Endothelial cell of umbilical vein (primary cell): ENCODE data around the gene INPP5A. TPM values are rescaled to one million over a fixed set of nuclear protein-coding genes. Genes with fewer than 3 reads are reported as not detected.

ENCODE experiments used
- BruUV-seq: library from RNA; stranded (reverse); fragments of 400-500 nt; replicated peaks from 2 replicates; lab custom pipeline; 2021; lab: Mats Ljungman, UMichigan
- CTCF ChIA-PET: fragments of 300-600, 350-600 bp; sonication (Branson Sonifier 250); formaldehyde crosslinking; loops from one replicate; lab custom pipeline; 2021; ENCODE audit warnings: antibody characterized with exemption, inconsistent platforms; lab: Charles Lee
- POLR2A ChIA-PET: fragments of 300-600, 350-600 bp; sonication (Branson Sonifier 250); formaldehyde crosslinking; loops from one replicate; lab custom pipeline; 2021; ENCODE audit warnings: antibody characterized with exemption, inconsistent platforms; lab: Charles Lee
- DNase-seq: peaks from one replicate; pipeline ENCODE4 v3.0.0-alpha.2; 2011; ENCODE audit warnings: low read depth, low spot score
- FAIRE-seq: peaks from 2 replicates; lab custom pipeline; 2011; peaks lifted over from hg19 to GRCh38; lab: Jason Lieb, UNC
- H2AFZ ChIP-seq: 2 replicates; pipeline ENCODE4 v1.6.0; 2012; ENCODE audit warnings: low read depth, low read length, control low read depth, inconsistent platforms
- H3K27ac ChIP-seq: 2 replicates; pipeline ENCODE4 v1.5.1; 2011; ENCODE audit warnings: low read depth, mild to moderate bottlenecking, control low read depth, low read length, moderate library complexity; ENCODE audit not compliant: insufficient read depth
- H3K27me3 ChIP-seq, 2 experiments: 2 replicates each; pipeline versions ENCODE4 v1.6.0 to v1.6.1; 2011; ENCODE audit warnings: low read length in 2 of 2, mixed read lengths in 1 of 2; ENCODE audit not compliant: control insufficient read depth in 2 of 2, insufficient read depth in 2 of 2
- H3K36me3 ChIP-seq, 2 experiments: 2 replicates in 1 of 2; 3 replicates in 1 of 2; pipeline ENCODE4 v1.5.1; 2011; ENCODE audit warnings: low read length in 2 of 2, mild to moderate bottlenecking in 1 of 2, moderate library complexity in 1 of 2; ENCODE audit not compliant: control insufficient read depth in 2 of 2, insufficient read depth in 2 of 2; ENCODE audit errors: extremely low read depth in 1 of 2
- H3K4me1 ChIP-seq: 3 replicates; pipeline ENCODE4 v1.5.1; 2011; ENCODE audit warnings: mild to moderate bottlenecking, low read length; ENCODE audit not compliant: control insufficient read depth, insufficient read depth; ENCODE audit errors: extremely low read depth
- H3K4me2 ChIP-seq: 2 replicates; pipeline ENCODE4 v1.6.1; 2011; ENCODE audit warnings: low read length, control low read depth, mixed read lengths; ENCODE audit not compliant: insufficient read depth
- H3K4me3 ChIP-seq, 3 experiments: fragments of 200-600 bp in 1 of 3; sonication (generic), shearing (Covaris generic) in 1 of 3; replicated peaks in 1 of 3; 2 replicates each; pipeline ENCODE4 v1.5.1; 2011 to 2016; ENCODE audit warnings: control low read depth in 3 of 3, low read length in 3 of 3, mild to moderate bottlenecking in 2 of 3, inconsistent platforms in 1 of 3, low read depth in 1 of 3, moderate library complexity in 1 of 3; ENCODE audit not compliant: insufficient read depth in 1 of 3
- H3K79me2 ChIP-seq: 2 replicates; pipeline ENCODE4 v1.6.0; 2012; ENCODE audit warnings: low read length, inconsistent platforms; ENCODE audit not compliant: control insufficient read depth, insufficient read depth
- H3K9ac ChIP-seq: replicated peaks from 2 replicates; pipeline ENCODE3; 2011; ENCODE audit warnings: low read length, control low read depth; ENCODE audit not compliant: insufficient read depth; ENCODE audit errors: extremely low read depth
- H3K9me1 ChIP-seq: replicated peaks from 3 replicates; pipeline ENCODE4 v1.6.0; 2011; ENCODE audit warnings: mild to moderate bottlenecking, low read length; ENCODE audit not compliant: control insufficient read depth, insufficient read depth; ENCODE audit errors: extremely low read depth
- H3K9me3 ChIP-seq: replicated peaks from 2 replicates; pipeline ENCODE4 v1.5.1; 2012; ENCODE audit warnings: low read length, inconsistent platforms; ENCODE audit not compliant: control insufficient read depth, insufficient read depth
- H4K20me1 ChIP-seq: replicated peaks from 2 replicates; pipeline ENCODE3; 2011; ENCODE audit warnings: mild to moderate bottlenecking, low read length; ENCODE audit not compliant: control insufficient read depth, insufficient read depth; ENCODE audit errors: extremely low read depth
- CTCF ChIP-seq, 2 donors: IDR thresholded peaks; 1 replicate in 1 of 2; 2 replicates in 1 of 2; pipeline ENCODE4 v1.5.1; 2011; ENCODE audit warnings: low read length in 2 of 2, mild to moderate bottlenecking in 2 of 2, moderate library complexity in 2 of 2, control low read depth in 1 of 2, inconsistent platforms in 1 of 2, low read depth in 1 of 2; ENCODE audit not compliant: insufficient read depth in 1 of 2; ENCODE audit errors: extremely low read depth in 1 of 2
- EZH2 ChIP-seq: IDR thresholded peaks from 2 replicates; pipeline ENCODE4 v1.6.1; 2012; ENCODE audit warnings: borderline replicate concordance, low read depth, mild to moderate bottlenecking, moderate library complexity, low read length, inconsistent platforms; ENCODE audit not compliant: severe bottlenecking
- FOS ChIP-seq: IDR thresholded peaks from 2 replicates; pipeline ENCODE4 v1.6.1; 2011; ENCODE audit warnings: mild to moderate bottlenecking, low read length, moderate library complexity, borderline replicate concordance; ENCODE audit not compliant: insufficient read depth
- GATA2 ChIP-seq: IDR thresholded peaks from 2 replicates; pipeline ENCODE4 v1.7.0; 2011; ENCODE audit warnings: low read depth, mild to moderate bottlenecking, moderate library complexity, mixed read lengths, low read length; ENCODE audit not compliant: insufficient read length, insufficient read depth
- JUN ChIP-seq: IDR thresholded peaks from 2 replicates; pipeline ENCODE4 v1.6.1; 2011; ENCODE audit warnings: borderline replicate concordance, low read depth; ENCODE audit not compliant: insufficient read length, insufficient read depth
- MAX ChIP-seq: IDR thresholded peaks from 2 replicates; pipeline ENCODE4 v1.6.1; 2011; ENCODE audit not compliant: insufficient read depth, insufficient read length
- MYC ChIP-seq: IDR thresholded peaks from one replicate; pipeline ENCODE4 v1.6.1; 2011; ENCODE audit warnings: mild to moderate bottlenecking, low read depth, low read length
- POLR2A ChIP-seq: IDR thresholded peaks from 2 replicates; pipeline ENCODE4 v1.6.1; 2012; ENCODE audit warnings: low read depth, mild to moderate bottlenecking, control low read depth, low read length
- POLR2AphosphoS5 ChIP-seq: IDR thresholded peaks from 2 replicates; pipeline ENCODE4 v1.6.1; 2012; ENCODE audit warnings: low read depth, mild to moderate bottlenecking, control low read depth, low read length, moderate library complexity; ENCODE audit not compliant: insufficient read depth
- dilution Hi-C: fragments of 300-500 bp; cut with MboI; formaldehyde crosslinking; loops from one replicate; pipeline ENCODE4 v1.15.0; 2019; ENCODE audit warnings: low sequenced_read_pairs; ENCODE audit not compliant: extremely low pct_ligation_motif_present
- intact Hi-C: fragments of 100-400 bp; cut with micrococcal nuclease; formaldehyde crosslinking; loops from one replicate; pipeline ENCODE4 v1.10.0; 2022
- polyA plus RNA-seq, 4 experiments: library from polyadenylated mRNA; depleted of rRNA in 3 of 4; stranded (reverse) in 3 of 4; unstranded in 1 of 4; fragments of >200 nt; gene quantifications; 2 replicates each; pipeline versions ENCODE4 v1.2.1 to v1.2.3, GENCODE V29; 2011 to 2012; ENCODE audit warnings: missing spikeins in 1 of 4
- total RNA-seq: library from RNA; stranded (reverse); gene quantifications from 2 replicates; pipeline ENCODE4 v1.2.3, GENCODE V29; 2021

The INPP5A gene
- total and polyA plus RNA-seq, 2 donors (not counting 3 experiments of a cell fraction or from before 2014, with no cell fraction given), result 22.9 to 33.2 TPM

GRCh38 chr10:132589681-132590080 lies 52.1 kb downstream of the INPP5A start:
- H3K9me3 ChIP-seq, result no peaks in the 10 kb centered on the region
- dilution Hi-C loops, result no loop called here
- no peaks in the 10 kb centered on the region for H4K20me1 ChIP-seq
- DNase-seq, result no peak
- ChIA-PET POLR2A (no interaction called here), CTCF (no interaction called here)
- H3K9ac ChIP-seq, result no peak overlapping the region
- no TSS peak for BruUV-seq
- no peak overlapping the region for H3K4me3 ChIP-seq
- H3K27ac ChIP-seq, result no peak overlapping the region
- intact Hi-C loops, result loop anchor here (2.0 kb wide), 1 partner anchor 17 kb away; no protein-coding TSS in a partner anchor
- peaks cover 40% of the 10 kb centered on the region for H3K4me1 ChIP-seq
- H2AFZ ChIP-seq, result no peak overlapping the region
- no peaks in the 10 kb centered on the region for H3K36me3 ChIP-seq
- no peak for FAIRE-seq
- no peaks in the 10 kb centered on the region for H3K9me1 ChIP-seq
- no peak for TF ChIP-seq JUN
- no peak for TF ChIP-seq POLR2AphosphoS5
- TF ChIP-seq MAX, result no peak
- TF ChIP-seq FOS, result no peak
- TF ChIP-seq GATA2, result no peak
- TF ChIP-seq MYC, result no peak
- TF ChIP-seq POLR2A, result no peak
- no peak for TF ChIP-seq EZH2
- no peak for TF ChIP-seq CTCF (IDR thresholded peaks at IDR 0.05; ENCODE audit: extremely low read depth in 1 of 2, insufficient read depth in 1 of 2, low read depth in 1 of 2, low read length in 2 of 2)
- no peaks in the 10 kb centered on the region for H3K27me3 ChIP-seq
- H3K4me2 ChIP-seq, result no peak overlapping the region
- H3K79me2 ChIP-seq, result peaks cover 19% of the 10 kb centered on the region
